ENCODE data around the gene CEP295NL. TPM values are rescaled to one million over a fixed set of nuclear protein-coding genes. Genes with fewer than 3 reads are reported as not detected.

CEP295NL gene
- total RNA-seq, 1 donor from 2014 or later = 1.6 TPM

DNA sequence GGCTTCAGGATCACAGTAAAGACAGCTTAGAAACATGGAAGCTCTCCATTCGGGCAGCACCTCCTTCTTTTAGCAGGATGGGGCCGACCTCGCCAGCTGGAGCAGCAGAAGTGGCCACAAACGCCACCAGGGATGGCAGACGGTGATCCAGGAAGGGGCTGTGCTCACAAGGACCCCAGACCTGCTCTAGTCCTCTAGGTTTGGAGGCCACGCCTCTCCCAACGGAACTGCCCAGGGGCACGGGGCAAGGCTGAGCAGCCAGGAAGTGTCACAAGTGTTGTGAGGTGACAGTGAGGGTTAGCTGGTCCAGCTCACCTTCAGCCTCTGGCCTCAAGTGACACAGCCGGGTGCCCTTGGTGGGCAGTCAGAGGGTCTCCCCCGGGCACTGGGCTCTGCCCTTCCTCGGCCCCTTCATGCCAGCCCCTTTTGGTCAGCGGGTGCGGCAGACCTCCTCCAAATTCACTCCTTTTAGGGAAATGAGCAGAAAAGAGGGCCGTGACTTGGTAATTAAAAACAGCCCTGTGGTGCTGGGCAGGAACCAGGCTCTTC, 20.4 kb downstream of the CEP295NL start:
- Mint-ChIP-seq H3K4me1 (ENCODE audit: low read depth, unreplicated experiment) (peaks cover 30% of the 10 kb centered on the region), H3K4me3 (ENCODE audit: unreplicated experiment) (no peak overlapping the region), H3K27ac (ENCODE audit: unreplicated experiment) (peak overlapping the region; percentile 91), H3K36me3 (ENCODE audit: low read depth, unreplicated experiment) (peaks cover 15% of the 10 kb centered on the region), H3K9me3 (ENCODE audit: unreplicated experiment) (no peaks in the 10 kb centered on the region), H3K27me3 (ENCODE audit: low read depth, unreplicated experiment) (no peaks in the 10 kb centered on the region)
- H2AFZ ChIP-seq (ENCODE audit: low read depth, low read length) = no peak overlapping the region
- peaks cover 54% of the 10 kb centered on the region for H4K20me1 ChIP-seq (ENCODE audit: insufficient read depth, low read length)
- H3K4me2 ChIP-seq (ENCODE audit: low read length) = peak overlapping the region; percentile 86
- H3K4me1 ChIP-seq (ENCODE audit: insufficient read depth, low read length) = peaks cover 52% of the 10 kb centered on the region
- TF ChIP-seq CTCF (IDR thresholded peaks at IDR 0.05; ENCODE audit: insufficient read depth, low read depth, low read length) (no peak), EZH2 (IDR thresholded peaks at IDR 0.05; ENCODE audit: insufficient read depth, low read length) (no peak)
- DNase-seq (ENCODE audit: low read depth) (no peak), FAIRE-seq (no peak)
- H3K4me3 ChIP-seq (ENCODE audit: insufficient read depth, low read depth, low read length) = no peak overlapping the region
- no peaks in the 10 kb centered on the region for H3K27me3 ChIP-seq (ENCODE audit: insufficient read depth, low read length)
- no peaks in the 10 kb centered on the region for H3K9me3 ChIP-seq (ENCODE audit: insufficient read depth, low read depth, low read length)
- peak overlapping the region; percentile 96 for H3K27ac ChIP-seq (ENCODE audit: low read depth, low read length)
- peak overlapping the region; percentile 86 for H3K9ac ChIP-seq (ENCODE audit: low read length)
- H3K36me3 ChIP-seq (ENCODE audit: insufficient read depth, low read length) = no peaks in the 10 kb centered on the region
- peaks cover 86% of the 10 kb centered on the region for H3K79me2 ChIP-seq (ENCODE audit: insufficient read depth, low read length)

DNA sequence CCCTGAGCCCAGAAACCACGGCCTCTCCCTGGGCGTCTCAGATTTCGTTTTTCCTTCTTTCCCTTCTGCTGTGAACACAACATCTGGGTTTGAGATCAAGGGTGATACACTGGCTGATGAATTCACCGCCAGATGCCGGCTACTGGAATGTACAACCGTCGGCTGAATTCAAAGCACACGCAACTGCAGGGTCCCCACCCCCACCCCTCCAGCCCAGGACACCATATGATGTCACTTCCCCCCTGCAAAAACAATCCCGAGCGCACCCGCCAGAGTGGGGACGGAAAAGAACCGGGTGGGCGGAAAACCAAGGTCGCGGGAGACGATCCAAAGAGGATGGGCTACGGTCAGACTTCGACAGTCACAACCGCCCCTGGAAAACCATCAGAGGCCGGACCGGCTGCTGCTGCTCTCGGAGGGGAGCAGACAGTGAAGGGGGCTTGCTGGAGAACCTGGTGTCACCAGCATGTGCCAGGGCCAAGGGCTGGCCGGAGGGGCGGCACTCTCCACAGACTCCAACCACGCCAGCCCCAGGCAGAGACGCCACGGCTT, 23.3 kb downstream of the CEP295NL start:
- peak overlapping the region; percentile 80 for H3K4me2 ChIP-seq (ENCODE audit: low read length)
- peaks cover 18% of the 10 kb centered on the region for H3K36me3 Mint-ChIP-seq (ENCODE audit: low read depth, unreplicated experiment)
- peak; percentile 90 for DNase-seq (ENCODE audit: low read depth)
- no peak overlapping the region for H2AFZ ChIP-seq (ENCODE audit: low read depth, low read length)
- no peaks in the 10 kb centered on the region for H3K27me3 Mint-ChIP-seq (ENCODE audit: low read depth, unreplicated experiment)
- peaks cover 81% of the 10 kb centered on the region for H3K79me2 ChIP-seq (ENCODE audit: insufficient read depth, low read length)
- H3K36me3 ChIP-seq (ENCODE audit: insufficient read depth, low read length) = no peaks in the 10 kb centered on the region
- H3K27ac ChIP-seq (ENCODE audit: low read depth, low read length) = peak overlapping the region; percentile 86
- peaks cover 41% of the 10 kb centered on the region for H3K4me1 Mint-ChIP-seq (ENCODE audit: low read depth, unreplicated experiment)
- no peaks in the 10 kb centered on the region for H3K9me3 Mint-ChIP-seq (ENCODE audit: unreplicated experiment)
- peaks cover 34% of the 10 kb centered on the region for H4K20me1 ChIP-seq (ENCODE audit: insufficient read depth, low read length)
- no peak overlapping the region for H3K4me3 Mint-ChIP-seq (ENCODE audit: unreplicated experiment)
- H3K4me1 ChIP-seq (ENCODE audit: insufficient read depth, low read length) = peaks cover 53% of the 10 kb centered on the region
- TF ChIP-seq EZH2 (IDR thresholded peaks at IDR 0.05; ENCODE audit: insufficient read depth, low read length) (no peak), CTCF (IDR thresholded peaks at IDR 0.05; ENCODE audit: insufficient read depth, low read depth, low read length) (no peak)
- H3K4me3 ChIP-seq (ENCODE audit: insufficient read depth, low read depth, low read length) = peak overlapping the region; percentile 19
- no peaks in the 10 kb centered on the region for H3K9me3 ChIP-seq (ENCODE audit: insufficient read depth, low read depth, low read length)
- H3K27me3 ChIP-seq (ENCODE audit: insufficient read depth, low read length) = no peaks in the 10 kb centered on the region
- H3K9ac ChIP-seq (ENCODE audit: low read length) = peak overlapping the region; percentile 73
- peak; percentile 41 for FAIRE-seq
- H3K27ac Mint-ChIP-seq (ENCODE audit: unreplicated experiment) = peak overlapping the region; percentile 80
